Measurements from ENCODE around the gene GNAL.
A peak's percentile ranks its signal among the peaks of the same experiment; 100 is the strongest.

The GNAL gene

DNA sequence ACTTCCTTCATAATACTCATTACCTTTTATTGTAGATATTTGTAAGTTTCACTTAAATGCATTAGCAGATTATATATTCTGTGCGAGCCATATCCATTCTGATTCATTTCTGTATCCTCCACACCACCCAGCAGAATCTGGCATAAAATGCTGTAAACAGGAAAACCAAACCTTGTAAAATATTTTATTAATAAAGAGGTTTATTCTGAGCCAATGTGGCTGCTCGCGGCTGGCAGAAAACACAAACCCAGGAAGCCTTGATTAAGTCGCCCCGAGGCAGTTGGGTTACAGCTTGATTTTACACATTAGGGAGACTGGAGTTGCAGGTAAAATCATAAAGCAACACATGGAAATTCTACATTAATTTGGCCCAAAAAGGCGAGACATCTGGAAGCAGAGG lies 40.5 kb downstream of the GNAL start:
- DNase-seq: no peak

DNA sequence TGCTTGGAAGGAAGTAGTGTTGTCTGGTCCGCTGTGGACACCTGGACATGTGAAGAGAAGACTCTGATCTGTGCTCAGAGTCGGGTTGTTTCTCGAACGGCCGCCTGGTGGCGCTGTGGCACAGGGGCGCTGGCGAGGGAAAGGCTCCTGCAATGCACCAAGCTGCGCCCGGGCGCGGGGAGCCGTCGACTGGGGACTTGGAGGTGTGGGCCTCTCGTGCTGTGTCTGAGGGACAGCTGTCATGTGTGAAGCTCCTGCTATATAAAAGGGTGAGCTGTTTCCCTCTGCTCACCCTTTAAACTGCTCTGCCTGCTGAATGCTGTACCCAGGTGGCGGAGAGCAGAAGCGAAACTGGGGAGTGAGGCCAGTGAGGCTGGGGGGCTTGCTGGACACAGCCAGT lies 44.0 kb downstream of the GNAL start:
- DNase-seq: peak; percentile 45 to 55

- DNase-seq: no peak
Observed at GRCh38 chr18:11736656-11737055, 47.6 kb downstream of the GNAL start.

- no peak for DNase-seq
Observed at GRCh38 chr18:11739893-11740292, 50.8 kb downstream of the GNAL start.

DNA sequence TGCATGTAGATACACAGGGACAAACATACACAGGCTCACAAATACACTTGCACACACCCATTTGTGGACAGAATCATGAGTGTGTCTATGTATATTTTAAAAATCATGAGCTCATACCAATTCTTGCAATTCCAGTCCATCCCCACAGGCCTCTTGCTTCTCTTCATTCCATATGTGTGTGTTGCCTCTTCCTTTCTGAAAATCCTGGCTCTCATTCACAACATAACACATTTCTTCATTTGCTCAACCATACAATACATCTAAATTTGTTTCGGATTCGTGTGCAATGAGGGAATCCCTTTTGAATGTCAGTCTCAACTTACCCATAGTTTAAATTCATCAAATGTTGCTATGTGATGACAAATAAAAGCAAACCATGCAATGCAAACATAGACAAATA lies 51.4 kb downstream of the GNAL start:
- no peak for DNase-seq

DNA sequence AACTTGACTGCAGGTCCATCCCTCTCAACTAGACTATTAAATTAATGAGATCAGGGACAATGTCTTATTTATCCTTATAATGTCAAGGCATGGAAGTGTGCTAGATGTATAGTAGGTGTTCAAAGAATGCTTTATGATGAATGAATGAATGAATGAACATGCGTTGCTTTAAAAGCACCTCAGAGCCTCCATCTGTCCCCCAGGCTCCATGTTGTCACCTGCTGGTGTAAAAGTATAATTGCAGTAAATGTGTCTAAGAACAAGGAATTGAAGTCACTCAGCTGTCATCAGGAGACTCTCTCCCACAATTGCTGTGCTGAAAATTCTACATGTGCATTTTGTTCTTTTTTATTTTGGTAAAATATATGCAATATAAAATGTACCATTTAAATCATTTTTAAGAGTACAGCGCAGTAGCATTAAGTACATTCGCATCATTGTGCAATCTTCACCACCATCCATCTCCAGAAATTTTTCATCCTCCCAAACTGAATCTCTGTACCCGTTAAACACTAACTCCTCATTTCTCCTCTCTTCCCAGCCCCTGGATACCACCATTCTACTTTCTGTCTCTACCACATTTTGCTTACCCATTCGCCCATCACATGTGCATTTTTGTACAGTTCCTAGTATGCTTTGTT lies 52.6 kb downstream of the GNAL start:
- peak; percentile 1 to 29 for DNase-seq

DNA sequence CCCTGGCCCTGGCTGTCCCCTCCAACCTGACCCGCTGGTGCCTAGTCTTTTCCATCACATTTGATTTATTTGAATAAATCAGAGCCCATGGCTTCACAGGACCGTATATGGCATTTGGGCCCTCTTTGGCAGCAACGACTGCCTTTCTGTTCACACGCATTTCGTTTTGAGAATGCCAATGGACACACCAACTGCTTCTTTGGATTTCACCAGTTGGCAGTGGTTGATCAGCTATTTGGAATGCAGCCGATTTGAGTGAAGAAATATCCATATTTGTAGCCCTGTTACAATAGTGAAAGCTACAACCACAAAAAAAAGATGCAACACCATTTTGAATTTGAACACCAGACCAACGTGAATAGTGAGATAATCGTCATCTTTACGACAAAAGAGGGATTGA lies 56.5 kb downstream of the GNAL start:
- no peak for DNase-seq

DNA sequence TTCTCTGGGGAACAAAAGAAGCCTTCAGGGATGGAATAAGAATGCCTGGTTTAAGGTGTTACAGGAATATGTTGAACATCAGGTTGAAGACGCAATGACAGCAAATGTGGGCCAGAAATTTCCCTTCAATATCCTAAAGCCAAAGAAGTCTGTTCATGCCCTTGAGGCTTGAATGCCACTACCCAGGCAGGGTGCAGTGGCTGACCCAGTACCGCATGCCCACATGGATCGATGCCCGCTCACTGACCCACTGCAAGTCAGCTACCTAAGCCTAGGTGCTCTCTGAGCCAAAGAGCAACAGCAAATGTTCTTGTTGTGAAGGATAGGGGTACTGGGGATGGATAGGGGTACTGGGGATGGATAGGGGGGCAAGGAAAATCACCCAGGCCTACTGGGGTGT lies 58.2 kb downstream of the GNAL start:
- no peak for DNase-seq

- DNase-seq: peak; percentile 4 to 22
Observed at GRCh38 chr18:11747731-11748130, 58.7 kb downstream of the GNAL start.

DNA sequence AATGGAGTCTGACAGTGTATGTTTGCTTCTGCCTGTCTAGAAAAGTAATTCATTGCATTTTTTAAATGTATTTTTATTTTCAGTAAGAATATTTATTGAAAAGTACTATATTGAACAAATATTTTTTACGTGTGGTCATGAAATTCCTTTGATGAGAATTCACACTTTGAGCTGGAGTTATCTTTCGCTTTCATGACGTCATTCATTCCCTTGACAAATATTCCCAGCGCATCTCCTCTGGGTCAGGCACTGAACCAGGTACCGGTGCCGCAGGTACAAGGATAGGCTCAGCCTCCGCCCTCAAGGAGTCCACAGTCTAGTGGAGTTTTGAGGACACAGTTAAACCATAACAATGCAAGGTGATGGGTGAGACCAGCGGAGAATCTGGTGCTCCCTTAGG lies 60.2 kb downstream of the GNAL start:
- DNase-seq: no peak

GRCh38 chr18:11750171-11750570 lies 61.1 kb downstream of the GNAL start:
- no peak for DNase-seq

GRCh38 chr18:11750581-11751310 lies 61.7 kb downstream of the GNAL start:
- no peak for DNase-seq

DNA sequence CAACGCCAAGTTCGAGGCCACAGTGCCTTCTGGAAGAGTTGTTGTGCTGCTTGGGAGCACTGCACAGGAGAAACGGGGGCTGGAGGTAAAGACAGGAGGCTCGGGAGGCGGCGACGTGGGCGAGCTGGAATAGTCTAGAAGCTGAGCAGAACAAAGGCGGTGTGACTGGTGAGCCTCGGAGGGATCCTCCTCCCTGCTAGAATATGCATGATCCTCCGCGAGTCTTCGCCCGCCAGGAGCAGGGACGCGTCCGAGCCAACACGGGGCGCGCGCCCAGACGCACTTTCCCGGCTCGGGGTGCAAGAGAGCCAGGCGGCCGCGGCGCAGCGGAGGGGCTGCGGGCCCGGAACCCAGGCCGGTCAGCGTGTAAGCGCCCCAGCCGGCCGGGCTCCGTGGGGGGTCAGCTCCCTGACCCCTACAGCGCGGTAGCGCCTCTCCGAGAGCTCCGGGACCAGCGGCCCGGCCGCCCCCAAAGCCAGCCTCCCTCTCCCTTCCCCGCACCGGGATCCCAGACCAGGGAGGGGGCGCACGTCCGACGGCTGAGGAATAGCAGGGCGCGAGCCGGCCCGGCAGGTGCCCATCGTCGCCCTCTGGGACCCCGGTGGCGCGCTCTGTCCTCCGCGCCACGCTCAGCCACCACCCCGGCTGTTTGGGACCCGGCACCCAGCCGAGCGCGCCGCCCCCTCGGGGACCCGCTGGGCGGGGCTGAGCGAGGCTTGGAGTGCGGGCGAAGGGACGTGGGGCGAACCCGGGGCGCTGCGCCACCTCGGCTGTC lies 62.5 kb downstream of the GNAL start:
- DNase-seq: no peak

- no peak for DNase-seq
Observed at GRCh38 chr18:11752116-11752911, 63.2 kb downstream of the GNAL start.

GRCh38 chr18:11754979-11755378 lies 65.9 kb downstream of the GNAL start:
- no peak for DNase-seq

GRCh38 chr18:11757084-11757590 lies 68.1 kb downstream of the GNAL start:
- no peak for DNase-seq

GRCh38 chr18:11759456-11759855 lies 70.4 kb downstream of the GNAL start:
- DNase-seq: no peak

DNA sequence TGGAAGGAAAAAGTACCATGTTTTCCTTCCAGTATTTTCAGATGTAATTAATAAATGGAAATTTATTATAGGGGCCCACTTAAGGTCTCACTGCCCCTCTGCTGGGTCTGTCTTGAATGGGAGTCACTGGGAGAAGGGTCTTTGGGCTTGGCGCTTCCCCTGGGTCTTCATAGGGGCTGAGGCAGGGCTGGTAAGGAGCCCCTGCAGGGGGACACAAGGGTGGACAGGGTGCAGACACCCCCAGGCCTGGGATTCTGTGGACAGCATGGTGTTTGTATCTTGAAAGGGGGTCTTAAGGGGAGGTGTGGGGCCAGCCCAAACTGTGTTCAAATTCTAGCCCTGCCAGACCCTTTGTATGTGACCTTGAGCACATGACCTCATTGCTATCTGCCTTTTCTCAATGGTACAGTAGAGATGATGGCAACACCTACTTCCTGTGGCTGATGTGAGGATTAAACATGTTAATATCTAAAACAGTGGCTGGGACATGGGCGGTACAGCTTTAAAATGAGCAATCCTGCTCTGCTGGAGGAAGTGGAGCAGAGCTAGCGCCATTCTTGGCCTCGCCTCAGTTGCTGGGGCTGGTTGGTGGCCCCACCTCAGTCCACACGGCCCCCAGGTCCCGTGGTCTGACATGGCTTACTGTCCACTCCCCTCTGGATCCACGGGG lies 71.6 kb downstream of the GNAL start:
- DNase-seq: no peak

GRCh38 chr18:11761553-11761952 lies 72.5 kb downstream of the GNAL start:
- DNase-seq: peak in 1 of 2 experiments; percentile 3

DNA sequence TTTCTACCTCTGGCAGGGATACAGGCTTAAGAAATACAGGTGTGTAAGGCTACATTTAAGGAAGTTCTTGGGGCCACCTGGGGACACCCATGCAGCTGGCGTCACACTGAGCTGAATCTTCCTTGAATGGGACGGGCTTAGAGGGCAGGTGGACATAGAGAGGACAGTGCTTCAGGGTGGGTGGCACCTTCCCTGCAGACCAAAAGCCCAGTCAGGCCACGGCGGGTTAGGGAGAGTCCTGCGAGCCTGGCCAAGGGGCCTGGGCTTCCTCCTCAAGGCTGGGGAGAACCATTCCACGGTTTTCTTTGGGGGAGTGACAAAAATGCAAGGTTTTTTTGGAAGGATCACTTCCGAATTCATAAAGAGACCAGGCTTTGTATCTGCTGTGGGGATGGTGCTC lies 73.4 kb downstream of the GNAL start:
- no peak for DNase-seq

DNA sequence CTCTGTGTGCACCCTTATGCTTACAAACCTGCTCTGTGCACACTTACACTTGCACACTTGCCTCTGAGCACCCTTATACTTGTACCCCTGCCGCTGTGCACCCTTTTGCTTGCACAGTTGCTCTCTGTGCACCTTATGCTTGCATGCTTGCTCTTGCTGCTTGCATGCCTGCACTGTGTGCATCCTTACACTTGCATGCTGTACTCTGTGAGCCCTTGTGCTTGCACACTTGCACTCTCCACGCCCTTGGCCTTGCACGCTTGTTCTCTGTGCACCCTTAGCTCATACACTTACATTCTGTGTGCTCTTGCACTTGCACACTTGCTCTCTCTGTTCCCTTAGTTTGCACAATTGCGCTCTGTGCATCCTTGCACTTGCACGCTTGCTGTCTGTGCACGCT lies 78.3 kb downstream of the GNAL start:
- DNase-seq: no peak

- DNase-seq: no peak
Observed at GRCh38 chr18:11767935-11768334, 78.9 kb downstream of the GNAL start.

All from SHP77 (cell line).